GF-D8 (cell line): ENCODE data around the gene NOL4L.

ENCODE experiments used
- DNase-seq: peaks from one replicate; lab custom pipeline; 2025; lab: John Stamatoyannopoulos, UW

The NOL4L gene

GRCh38 chr20:32539817-32540675, 45.1 kb downstream of the NOL4L start:
- DNase-seq, result peak; percentile 64

DNA sequence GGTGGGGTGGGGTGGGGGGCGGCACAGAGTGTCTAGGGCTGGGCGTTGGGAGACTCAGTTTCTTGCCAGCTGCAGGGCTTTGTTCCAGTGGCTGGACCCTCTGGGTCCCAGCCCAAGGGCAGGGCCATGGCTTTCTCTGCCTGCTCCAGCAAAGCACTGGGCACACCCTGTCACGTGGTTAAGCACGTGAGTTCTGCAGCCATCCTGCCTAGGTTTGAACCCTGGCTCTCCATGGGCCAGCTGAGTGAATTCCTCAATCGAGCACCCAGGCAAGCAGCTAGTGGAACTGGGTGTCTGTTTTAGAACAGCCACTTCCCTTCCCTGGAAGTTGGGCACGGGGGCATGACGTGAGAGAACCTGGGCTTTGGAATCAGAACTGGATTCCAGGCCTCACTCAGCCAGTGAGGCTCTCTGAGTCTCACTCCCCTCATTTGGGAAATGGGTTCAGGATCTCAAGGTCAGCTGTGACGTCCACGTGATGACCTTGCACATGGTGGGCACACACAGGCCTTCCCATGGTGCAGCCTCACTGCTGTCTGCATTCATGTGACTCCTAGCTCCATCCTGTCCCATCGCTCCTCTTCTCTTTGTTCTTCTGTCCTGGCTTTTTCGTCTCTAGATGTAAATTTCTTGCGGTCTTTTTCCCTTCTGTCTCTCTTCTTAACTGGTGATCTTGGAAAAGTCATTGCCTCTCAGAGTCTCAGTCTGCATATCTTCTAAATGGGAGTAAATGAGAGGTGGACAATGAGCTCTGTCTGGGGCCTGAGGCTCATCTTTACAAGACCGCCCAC, 45.9 kb downstream of the NOL4L start:
- DNase-seq, result peak; percentile 21

- no peak for DNase-seq
Observed at GRCh38 chr20:32538526-32538939, 46.6 kb downstream of the NOL4L start.

DNA sequence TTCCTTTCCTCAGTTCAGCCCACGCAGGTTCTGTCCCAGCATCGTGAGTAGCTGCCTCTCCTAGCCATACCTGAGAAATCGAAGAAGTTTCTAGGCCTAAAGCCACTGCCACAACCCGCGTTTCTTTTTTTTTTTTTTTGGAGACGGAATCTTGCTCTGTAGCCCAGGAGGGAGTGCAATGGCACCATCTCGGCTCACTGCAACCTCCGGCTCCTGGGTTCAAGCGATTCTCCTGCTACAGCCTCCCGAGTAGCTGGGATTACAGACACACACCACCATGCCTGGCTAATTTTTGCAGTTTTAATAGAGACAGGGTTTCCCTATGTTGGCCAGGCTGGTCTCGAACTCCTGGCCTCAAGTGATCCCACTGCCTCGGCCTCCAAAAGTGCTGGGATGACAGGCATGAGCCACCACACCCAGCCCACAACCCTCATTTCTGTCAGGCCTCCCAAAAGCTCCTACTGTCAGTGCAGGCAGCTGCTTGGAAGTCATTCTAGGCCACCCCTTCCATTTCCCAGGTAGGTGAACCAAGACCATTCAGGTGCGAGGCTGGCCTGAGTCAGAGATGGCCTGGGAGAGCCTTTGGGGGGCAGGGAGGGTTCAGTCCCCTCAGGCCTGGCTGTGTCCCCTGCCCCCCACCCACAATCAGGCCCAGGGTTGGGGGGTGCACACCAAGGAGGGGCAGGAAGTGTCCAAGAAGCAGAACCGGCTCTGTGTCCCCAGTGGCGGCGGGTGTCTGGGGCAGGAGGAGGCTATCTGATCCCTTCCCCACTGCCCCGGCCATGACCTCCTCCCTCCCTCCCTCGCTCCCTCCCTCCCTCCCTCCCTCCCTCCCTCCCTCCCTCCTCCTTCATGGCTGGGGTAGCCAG, 47.2 kb downstream of the NOL4L start:
- DNase-seq, result no peak

- DNase-seq, result no peak
Observed at GRCh38 chr20:32536851-32537656, 48.1 kb downstream of the NOL4L start.

DNA sequence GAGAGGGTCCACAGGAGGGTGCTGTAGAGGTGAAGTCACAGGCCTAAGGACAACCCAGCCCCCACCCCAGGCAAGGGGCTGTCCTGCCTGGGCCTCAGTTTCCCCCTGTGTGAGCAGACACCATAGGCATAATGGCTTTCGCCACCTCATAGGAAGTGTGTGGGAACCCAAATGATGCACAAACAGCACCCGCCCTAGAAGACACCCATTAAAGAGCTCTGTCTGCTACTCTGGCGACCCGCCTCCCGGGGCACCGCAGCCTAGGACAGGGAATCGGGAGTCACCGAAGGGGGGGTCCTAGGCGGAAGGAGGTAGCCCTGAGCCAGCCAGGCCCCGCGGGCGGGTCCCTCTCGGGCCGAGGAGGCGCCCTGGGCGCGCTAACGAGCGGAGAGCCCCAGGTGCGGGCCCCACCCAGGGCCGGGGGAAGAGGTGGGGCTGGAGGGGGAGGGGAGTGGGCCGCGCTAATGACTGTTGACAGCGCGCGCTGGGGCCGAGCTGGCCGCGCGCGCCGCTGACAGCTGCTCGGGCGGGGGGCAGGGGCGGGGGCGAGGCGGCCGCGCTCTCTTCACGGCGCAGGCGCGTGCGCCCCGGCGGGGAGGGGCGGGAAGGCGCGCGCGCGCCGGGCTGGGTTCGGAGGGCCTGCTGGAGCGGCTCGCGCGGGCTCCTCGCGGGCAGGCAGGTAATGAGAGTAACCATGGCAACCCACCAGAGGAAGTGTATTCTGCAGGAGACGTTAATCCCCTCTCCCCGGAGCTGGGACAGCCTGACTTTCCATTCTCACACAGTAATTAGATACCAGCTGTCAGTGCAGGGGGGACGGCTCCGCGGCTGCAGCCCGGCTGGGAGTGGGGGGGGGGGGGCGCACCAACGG, 48.9 kb downstream of the NOL4L start:
- DNase-seq, result no peak

DNA sequence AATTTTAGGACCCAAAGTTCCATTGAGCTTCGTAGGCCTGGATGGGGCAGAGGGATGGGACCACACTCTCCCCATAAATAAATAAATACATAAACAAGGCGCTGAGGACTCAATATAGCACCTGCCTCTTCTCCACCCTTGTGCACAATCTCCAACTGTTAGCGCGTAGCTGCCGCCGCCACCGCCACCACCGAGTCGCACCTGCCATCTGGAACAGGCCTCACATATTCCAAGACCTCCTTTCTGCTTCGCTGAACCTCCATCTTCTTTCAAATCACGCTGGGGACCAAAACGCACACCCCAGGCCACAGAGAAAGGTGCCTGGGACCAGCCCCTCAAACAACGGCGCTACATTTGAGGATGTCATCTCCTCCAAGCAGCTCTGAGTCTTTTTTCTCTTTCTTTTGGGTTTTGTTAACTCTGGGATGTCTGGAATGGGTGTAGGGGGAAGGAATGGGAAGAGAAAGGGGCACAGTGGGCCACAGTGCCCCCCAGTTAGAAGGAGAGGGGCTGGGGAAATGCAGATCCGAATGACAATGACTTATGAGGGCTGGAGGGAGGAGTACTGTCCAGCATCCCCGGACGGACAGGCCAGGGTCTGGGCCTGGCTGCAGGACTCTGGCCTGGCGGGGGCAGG, 49.7 kb downstream of the NOL4L start:
- DNase-seq, result no peak

DNA sequence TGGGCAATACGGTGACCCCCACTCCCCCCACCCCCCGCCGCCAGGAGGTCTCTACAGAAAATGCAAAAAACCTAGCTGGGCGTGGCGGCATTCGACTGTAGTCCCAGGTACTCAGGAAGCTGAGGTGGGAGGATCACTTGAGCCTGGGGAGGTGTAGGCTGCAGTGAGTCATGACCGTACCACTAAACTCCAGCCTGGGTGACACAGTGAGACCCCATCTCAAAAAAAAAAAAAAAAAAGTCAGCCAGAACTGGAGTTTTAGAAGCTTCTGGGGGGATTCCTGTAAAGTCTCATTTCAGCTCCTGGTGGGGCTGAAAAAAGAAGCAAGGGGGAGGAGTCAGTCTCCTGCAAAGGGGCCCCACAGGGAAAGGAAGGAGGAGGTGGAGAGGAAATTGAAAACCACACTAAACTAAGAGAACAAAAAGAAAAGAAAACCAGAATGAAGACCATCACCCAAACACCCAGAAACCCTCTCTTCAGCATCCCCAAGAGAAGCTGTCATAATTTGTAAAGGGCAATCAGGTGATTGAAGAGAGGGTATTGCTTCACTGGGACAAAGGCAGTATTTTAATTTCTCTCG, 50.4 kb downstream of the NOL4L start:
- DNase-seq, result peak; percentile 28

- no peak for DNase-seq
Observed at GRCh38 chr20:32533732-32534131, 51.4 kb downstream of the NOL4L start.

DNA sequence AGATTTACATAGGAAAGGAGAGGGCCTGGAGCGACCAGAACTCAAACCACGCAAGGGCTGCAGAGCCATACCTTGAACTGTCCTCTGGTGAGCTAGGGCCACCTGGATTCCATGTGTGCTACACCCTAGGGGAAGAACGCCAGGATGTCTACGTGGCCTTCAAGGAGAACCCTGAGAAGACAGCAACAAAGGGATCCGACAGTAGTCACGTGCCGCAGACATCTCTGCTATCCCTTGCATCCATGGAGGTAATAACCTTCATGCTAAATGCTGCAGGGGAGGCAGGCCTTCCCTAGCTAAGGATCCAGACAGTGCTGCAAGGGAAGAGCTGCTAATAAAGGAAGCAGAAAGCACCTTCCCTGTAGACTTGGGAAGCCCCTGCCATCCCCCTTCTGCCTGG, 52.9 kb downstream of the NOL4L start:
- DNase-seq, result no peak

DNA sequence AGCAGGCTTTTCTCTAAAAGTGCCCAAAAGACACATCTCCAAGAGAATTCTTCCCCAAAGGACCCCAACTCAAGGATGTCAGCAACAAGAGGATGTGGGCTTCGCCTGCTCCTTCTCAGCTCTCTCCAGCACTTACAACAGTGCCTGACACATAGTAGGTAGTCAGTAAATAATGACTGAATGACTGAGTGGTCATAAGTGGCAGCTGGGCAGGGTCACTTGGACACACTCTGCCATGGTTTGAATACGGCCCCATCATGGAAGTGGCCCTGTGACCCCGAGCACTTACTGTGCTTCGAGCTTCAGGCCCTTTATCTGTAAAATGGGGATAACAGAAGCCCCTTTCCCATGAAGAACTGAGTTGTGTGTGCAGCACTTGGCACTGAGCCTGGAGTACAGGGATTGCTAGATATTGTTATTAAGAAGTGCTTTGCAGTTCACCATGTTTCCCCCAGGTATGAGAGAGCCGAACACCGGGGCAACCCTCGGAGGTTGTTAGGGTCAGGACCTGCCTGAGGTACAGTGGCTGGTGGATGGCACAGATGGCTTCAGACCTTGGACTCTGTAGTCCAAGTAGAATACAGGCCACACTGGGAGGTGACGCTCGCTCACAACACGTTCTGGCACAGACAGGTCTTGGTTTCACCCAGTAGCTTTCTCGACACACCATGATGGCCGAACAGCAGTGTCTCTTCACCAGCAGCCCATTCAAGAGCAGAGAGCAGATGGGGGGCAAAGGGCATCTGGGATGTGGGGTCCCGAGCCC, 56.0 kb downstream of the NOL4L start:
- no peak for DNase-seq

DNA sequence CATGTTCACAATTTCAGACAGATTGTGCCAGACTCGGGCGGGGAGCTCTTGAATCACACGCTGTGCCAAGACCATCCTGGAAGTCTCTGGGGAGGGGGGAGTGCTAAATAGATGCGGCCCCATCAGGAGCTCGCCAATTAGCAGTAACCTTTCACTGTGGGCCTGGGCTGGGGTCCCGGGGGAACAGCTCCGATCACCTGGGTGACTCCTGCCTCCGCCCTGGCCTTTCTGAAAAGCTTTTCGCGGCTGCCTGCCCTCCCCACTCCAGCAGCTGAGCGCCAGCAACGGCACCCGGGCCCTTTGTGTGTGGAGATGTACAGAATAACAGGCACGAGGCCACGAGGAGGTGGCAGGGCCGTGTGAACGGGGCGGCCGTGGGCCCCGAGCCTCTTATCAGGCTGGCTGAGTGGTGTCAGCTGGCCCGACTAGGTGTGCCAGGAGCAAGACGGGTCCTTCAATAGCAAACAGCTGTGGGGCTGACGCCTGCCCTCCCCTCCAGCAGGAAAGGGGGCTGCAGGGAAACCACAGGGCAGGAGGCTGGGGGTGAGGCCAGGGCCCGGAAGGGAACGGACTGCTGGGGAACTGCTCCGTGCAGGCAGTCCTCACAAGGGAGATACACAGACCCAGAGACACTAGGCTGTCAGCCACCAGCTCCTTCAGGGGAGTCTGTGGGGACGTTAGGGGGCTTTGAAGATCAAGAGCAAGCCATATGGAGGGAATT, 56.8 kb downstream of the NOL4L start:
- no peak for DNase-seq

GRCh38 chr20:32527447-32528055, 57.6 kb downstream of the NOL4L start:
- no peak for DNase-seq

- DNase-seq, result no peak
Observed at GRCh38 chr20:32527052-32527446, 58.1 kb downstream of the NOL4L start.

DNA sequence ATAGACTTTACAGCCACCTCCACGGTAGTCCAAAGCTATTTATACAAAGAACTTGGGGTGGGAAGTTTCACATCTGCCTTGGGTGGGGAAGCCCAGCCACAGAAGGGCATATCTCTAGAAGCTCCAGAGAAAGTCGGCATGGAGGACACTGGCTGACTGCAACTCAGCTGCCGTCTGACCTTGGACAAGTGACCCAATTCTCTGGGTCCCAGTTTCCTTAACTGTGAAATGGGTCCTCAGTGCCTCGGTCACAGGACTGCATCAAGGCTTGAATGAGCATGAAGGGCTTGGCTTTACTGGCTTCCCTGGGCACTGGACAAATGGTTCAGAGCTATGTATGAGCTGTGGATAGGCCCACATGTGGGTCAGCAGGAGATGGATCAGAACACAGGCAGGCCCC, 58.6 kb downstream of the NOL4L start:
- no peak for DNase-seq

GRCh38 chr20:32526125-32526524, 59.0 kb downstream of the NOL4L start:
- no peak for DNase-seq

DNA sequence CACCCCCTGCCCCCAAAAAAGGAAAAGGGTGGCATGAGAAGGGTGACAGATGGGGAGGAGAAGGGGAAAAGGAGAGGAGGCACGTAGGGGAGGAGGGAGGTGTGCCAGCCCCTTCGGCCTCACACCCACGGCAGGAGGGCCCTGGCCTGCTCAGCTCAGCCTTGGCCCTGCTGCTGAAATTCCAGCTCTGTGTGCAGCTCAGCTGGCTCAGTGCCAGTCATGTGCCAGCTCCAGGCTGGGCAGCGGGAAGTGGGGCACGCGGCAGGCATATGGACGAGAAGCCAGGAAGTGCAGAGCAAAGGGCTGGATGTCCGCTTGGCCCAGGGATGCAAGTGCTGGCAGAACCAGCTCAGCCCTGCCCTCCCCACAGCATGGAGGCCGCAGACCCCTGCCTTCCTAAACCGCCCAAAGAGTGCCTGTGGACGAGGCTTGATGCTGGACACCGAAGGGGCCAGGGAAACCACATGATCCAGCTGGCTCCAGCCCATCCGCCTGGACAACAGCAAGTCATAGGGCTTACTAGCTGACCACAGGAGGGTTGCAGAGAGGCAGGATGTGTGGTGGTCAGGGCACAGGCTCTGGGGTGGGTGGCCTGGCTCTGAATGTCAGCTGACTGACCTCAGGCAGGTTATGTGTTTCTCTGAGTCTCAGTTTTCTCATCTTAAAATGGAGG, 60.2 kb downstream of the NOL4L start:
- no peak for DNase-seq
